Cerebellar cortex (tissue), 1 donor: ENCODE data around the gene RBL1.

Experiments used
- DNase-seq: peaks from one replicate; pipeline ENCODE4 v3.0.0-alpha.2; 2015; ENCODE audit warnings: low spot score

Gene RBL1

GRCh38 chr20:36950414-36951197 lies 145.2 kb downstream of the RBL1 start:
- DNase-seq = peak; percentile 62
